Peyer's patch (tissue), 4 donors: Measurements from ENCODE around the gene ANKRD13D.

Experiments
- POLR2A ChIP-seq, 2 donors: fragments of 450-650 bp; IDR thresholded peaks; one replicate each; pipeline ENCODE4 v1.5.1; 2017; ENCODE audit warnings: antibody characterized with exemption in 2 of 2, mild to moderate bottlenecking in 2 of 2, moderate library complexity in 2 of 2
- TF ChIP-seq, protein P1 (sequence below), 6 experiments: fragments of 450-650 bp in 4 of 6; fragments of 200-600 bp in 2 of 6; sonication (generic) in 1 of 6; IDR thresholded peaks; one replicate each; pipeline ENCODE4 v1.5.1; 2017 to 2019; ENCODE audit warnings: antibody characterized with exemption in 6 of 6, mild to moderate bottlenecking in 3 of 6, moderate library complexity in 1 of 6

DNA sequence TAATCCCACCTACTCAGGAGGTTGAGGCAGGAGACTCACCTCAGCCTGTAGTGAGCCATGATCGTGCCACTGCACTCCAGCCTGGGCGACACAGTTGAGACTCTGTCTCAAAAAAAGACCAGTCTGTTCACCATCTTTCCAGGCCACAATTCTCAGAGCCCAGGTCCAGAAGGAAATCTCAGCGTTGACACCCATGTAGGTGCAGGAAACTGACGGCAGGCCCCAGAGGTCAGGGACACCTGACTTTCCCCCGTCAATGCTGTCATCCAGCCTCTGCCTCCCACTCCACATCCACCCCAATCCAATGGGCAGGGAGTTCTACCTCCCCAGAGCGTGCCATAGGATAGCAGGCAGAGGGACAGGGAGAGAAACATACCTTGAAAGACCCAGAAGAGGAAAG lies 28.7 kb upstream of the ANKRD13D start:
- TF ChIP-seq, protein P1, sequence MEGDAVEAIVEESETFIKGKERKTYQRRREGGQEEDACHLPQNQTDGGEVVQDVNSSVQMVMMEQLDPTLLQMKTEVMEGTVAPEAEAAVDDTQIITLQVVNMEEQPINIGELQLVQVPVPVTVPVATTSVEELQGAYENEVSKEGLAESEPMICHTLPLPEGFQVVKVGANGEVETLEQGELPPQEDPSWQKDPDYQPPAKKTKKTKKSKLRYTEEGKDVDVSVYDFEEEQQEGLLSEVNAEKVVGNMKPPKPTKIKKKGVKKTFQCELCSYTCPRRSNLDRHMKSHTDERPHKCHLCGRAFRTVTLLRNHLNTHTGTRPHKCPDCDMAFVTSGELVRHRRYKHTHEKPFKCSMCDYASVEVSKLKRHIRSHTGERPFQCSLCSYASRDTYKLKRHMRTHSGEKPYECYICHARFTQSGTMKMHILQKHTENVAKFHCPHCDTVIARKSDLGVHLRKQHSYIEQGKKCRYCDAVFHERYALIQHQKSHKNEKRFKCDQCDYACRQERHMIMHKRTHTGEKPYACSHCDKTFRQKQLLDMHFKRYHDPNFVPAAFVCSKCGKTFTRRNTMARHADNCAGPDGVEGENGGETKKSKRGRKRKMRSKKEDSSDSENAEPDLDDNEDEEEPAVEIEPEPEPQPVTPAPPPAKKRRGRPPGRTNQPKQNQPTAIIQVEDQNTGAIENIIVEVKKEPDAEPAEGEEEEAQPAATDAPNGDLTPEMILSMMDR (IDR thresholded peaks at IDR 0.05) = no peak
- no peak for TF ChIP-seq POLR2A (IDR thresholded peaks at IDR 0.05)
